D721Med (cell line): Measurements from ENCODE around the gene CDK13.

ENCODE experiments used
- DNase-seq: peaks from one replicate; pipeline ENCODE4 v3.0.0; 2011; ENCODE audit warnings: low spot score; ENCODE audit not compliant: insufficient read length
- FAIRE-seq: peaks from 2 replicates; lab custom pipeline; 2011; peaks lifted over from hg19 to GRCh38; lab: Jason Lieb, UNC
- CTCF ChIP-seq: IDR thresholded peaks from 2 replicates; pipeline ENCODE4 v1.5.1; 2012; ENCODE audit warnings: mild to moderate bottlenecking, control low read depth; ENCODE audit not compliant: insufficient read depth; ENCODE audit errors: missing control alignments

The CDK13 gene

GRCh38 chr7:39948956-39949928 is 814 bp upstream of the CDK13 start:
- TF ChIP-seq CTCF: no peak
- no peak for FAIRE-seq

GRCh38 chr7:39950473-39951225 is 593 bp downstream of the CDK13 start:
- DNase-seq (no peak), FAIRE-seq (no peak)
- no peak for TF ChIP-seq CTCF

More at GRCh38 chr7:39948956-39949928, 814 bp upstream of the CDK13 start:
- peak; percentile 77 for DNase-seq

GRCh38 chr7:39951226-39952194 is 1.5 kb downstream of the CDK13 start:
- TF ChIP-seq CTCF: peak; percentile 36
- no peak for DNase-seq
- no peak for FAIRE-seq

- no peak for DNase-seq
- FAIRE-seq: no peak
- no peak for TF ChIP-seq CTCF
These were observed 2.3 kb downstream of the CDK13 start for GRCh38 chr7:39952374-39952773.

- FAIRE-seq: no peak
These were observed 2.7 kb downstream of the CDK13 start for GRCh38 chr7:39952803-39953202.

More at GRCh38 chr7:39952803-39953202, 2.7 kb downstream of the CDK13 start:
- DNase-seq: no peak
- no peak for TF ChIP-seq CTCF
